Activated CD8-positive, alpha-beta memory T cell treated with anti-CD3 and anti-CD28 coated beads, Interleukin-2, amount 50 U/mL, for 4 hours (primary cell): ENCODE data around the gene CLASRP.
A peak's percentile ranks its signal among the peaks of the same experiment; 100 is the strongest.

Experiments used
- DNase-seq: peaks from one replicate; pipeline ENCODE4 v3.0.0-alpha.2; 2020

CLASRP gene

GRCh38 chr19:45063851-45064801, 25.3 kb downstream of the CLASRP start:
- DNase-seq = no peak

- no peak for DNase-seq
These were observed 28.2 kb downstream of the CLASRP start for GRCh38 chr19:45066921-45067661.

- DNase-seq = no peak
These were observed 29.2 kb downstream of the CLASRP start for GRCh38 chr19:45068041-45068440.

GRCh38 chr19:45069056-45069455, 30.2 kb downstream of the CLASRP start:
- no peak for DNase-seq

GRCh38 chr19:45070214-45070613, 31.4 kb downstream of the CLASRP start:
- DNase-seq = no peak

- no peak for DNase-seq
These were observed 32.2 kb downstream of the CLASRP start for GRCh38 chr19:45070861-45071544.

- DNase-seq = no peak
These were observed 32.7 kb downstream of the CLASRP start for GRCh38 chr19:45071545-45071938.

- DNase-seq = no peak
These were observed 33.3 kb downstream of the CLASRP start for GRCh38 chr19:45071969-45072790.

- no peak for DNase-seq
These were observed 36.0 kb downstream of the CLASRP start for GRCh38 chr19:45074744-45075300.

GRCh38 chr19:45075301-45076028, 36.6 kb downstream of the CLASRP start:
- DNase-seq = peak; percentile 33

GRCh38 chr19:45076029-45076850, 37.4 kb downstream of the CLASRP start, which contains the start of gene ZNF296:
Gene ZNF296, minus strand, starts transcription at chr19:45076478. Its CDS starts 105 bp downstream, at chr19:45076373.
- DNase-seq = peak; percentile 82

- DNase-seq = no peak
These were observed 38.2 kb downstream of the CLASRP start for GRCh38 chr19:45076851-45077730.

- DNase-seq = no peak
These were observed 39.7 kb downstream of the CLASRP start for GRCh38 chr19:45078390-45079062.

GRCh38 chr19:45079063-45079910, 40.4 kb downstream of the CLASRP start, which contains the start of gene GEMIN7:
Gene GEMIN7, plus strand, starts transcription at chr19:45079260. Its CDS starts 10,855 bp downstream, at chr19:45090115.
- DNase-seq = peak; percentile 79

- DNase-seq = no peak
These were observed 41.1 kb downstream of the CLASRP start for GRCh38 chr19:45079911-45080370.

- no peak for DNase-seq
These were observed 43.3 kb downstream of the CLASRP start for GRCh38 chr19:45082170-45082569.

GRCh38 chr19:45086480-45086879, 47.6 kb downstream of the CLASRP start:
- no peak for DNase-seq
